HL-60 (cell line): ENCODE data around the gene KCNK16.

Source experiments
- CTCF ChIP-seq: IDR thresholded peaks from one replicate; pipeline ENCODE4 v1.5.1; 2011; ENCODE audit warnings: low read length, control low read depth, inconsistent platforms; ENCODE audit not compliant: insufficient read depth
- GABPA ChIP-seq: IDR thresholded peaks from 2 replicates; pipeline ENCODE4 v1.6.1; 2012; ENCODE audit warnings: low read depth
- POLR2AphosphoS5 ChIP-seq: IDR thresholded peaks from 2 replicates; pipeline ENCODE4 v1.6.1; 2012; ENCODE audit warnings: low read depth
- SPI1 ChIP-seq: IDR thresholded peaks from 2 replicates; pipeline ENCODE4 v1.6.1; 2012; ENCODE audit warnings: low read depth, mild to moderate bottlenecking, borderline replicate concordance
- TF ChIP-seq, protein P1 (sequence below): IDR thresholded peaks from 2 replicates; pipeline ENCODE4 v1.6.1; 2012; ENCODE audit warnings: low read depth; ENCODE audit not compliant: insufficient replicate concordance

DNA sequence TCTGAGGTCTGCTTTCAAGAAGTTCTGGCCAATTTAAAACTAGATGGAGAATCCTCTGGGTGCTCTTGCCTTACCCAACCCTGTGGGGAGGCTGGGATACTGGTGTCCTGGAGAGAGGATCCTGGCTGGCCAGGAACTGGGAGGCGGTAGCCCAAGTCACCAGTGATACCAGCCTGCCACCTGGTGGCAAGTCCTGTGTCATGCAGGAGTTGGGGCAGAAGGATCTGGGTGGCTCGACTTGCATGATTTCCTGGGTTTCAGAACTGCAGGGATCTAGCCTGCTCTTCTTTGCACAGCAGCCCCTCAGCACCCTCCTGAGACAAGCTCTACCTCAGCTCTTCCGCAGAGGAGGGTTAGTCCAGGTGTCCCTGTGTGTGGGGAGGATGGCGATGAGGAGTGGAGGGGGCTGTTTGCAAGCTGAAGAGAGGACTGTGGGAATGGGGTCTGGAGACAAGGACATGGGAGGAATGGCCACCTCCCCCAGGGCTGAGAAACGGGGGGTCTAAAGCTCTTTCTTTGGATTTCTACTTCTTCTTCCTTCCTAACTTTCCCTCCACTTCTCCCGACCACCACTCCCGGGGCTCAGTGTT, 12.5 kb downstream of the KCNK16 start:
- peak; percentile 93 for TF ChIP-seq CTCF
- TF ChIP-seq POLR2AphosphoS5 = no peak
- TF ChIP-seq, protein P1, sequence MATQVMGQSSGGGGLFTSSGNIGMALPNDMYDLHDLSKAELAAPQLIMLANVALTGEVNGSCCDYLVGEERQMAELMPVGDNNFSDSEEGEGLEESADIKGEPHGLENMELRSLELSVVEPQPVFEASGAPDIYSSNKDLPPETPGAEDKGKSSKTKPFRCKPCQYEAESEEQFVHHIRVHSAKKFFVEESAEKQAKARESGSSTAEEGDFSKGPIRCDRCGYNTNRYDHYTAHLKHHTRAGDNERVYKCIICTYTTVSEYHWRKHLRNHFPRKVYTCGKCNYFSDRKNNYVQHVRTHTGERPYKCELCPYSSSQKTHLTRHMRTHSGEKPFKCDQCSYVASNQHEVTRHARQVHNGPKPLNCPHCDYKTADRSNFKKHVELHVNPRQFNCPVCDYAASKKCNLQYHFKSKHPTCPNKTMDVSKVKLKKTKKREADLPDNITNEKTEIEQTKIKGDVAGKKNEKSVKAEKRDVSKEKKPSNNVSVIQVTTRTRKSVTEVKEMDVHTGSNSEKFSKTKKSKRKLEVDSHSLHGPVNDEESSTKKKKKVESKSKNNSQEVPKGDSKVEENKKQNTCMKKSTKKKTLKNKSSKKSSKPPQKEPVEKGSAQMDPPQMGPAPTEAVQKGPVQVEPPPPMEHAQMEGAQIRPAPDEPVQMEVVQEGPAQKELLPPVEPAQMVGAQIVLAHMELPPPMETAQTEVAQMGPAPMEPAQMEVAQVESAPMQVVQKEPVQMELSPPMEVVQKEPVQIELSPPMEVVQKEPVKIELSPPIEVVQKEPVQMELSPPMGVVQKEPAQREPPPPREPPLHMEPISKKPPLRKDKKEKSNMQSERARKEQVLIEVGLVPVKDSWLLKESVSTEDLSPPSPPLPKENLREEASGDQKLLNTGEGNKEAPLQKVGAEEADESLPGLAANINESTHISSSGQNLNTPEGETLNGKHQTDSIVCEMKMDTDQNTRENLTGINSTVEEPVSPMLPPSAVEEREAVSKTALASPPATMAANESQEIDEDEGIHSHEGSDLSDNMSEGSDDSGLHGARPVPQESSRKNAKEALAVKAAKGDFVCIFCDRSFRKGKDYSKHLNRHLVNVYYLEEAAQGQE = no peak
- TF ChIP-seq GABPA = no peak
- no peak for TF ChIP-seq SPI1
